HepG2 (cell line): ENCODE data around the gene SMAD7. TPM values are rescaled to one million over a fixed set of nuclear protein-coding genes. Genes with fewer than 3 reads are reported as not detected.

Experiments
- HMG20A ChIP-seq: IDR thresholded peaks from 2 replicates; pipeline ENCODE4 v1.6.1; 2016; ENCODE audit warnings: borderline replicate concordance
- HNRNPH1 ChIP-seq: fragments of 200-400 bp; formaldehyde crosslinking; optimal IDR thresholded peaks from 2 replicates; pipeline ENCODE3; 2017; ENCODE audit warnings: mild to moderate bottlenecking, low read depth, low read length
- NBN ChIP-seq: fragments of 450-650 bp; conservative IDR thresholded peaks from 2 replicates; pipeline ENCODE4 v1.6.1; 2017
- SPEN ChIP-seq: sonication (generic); formaldehyde crosslinking; IDR thresholded peaks from 2 replicates; pipeline ENCODE4 v1.5.1; 2020; ENCODE audit warnings: low read depth, mild to moderate bottlenecking, missing genetic modification reagents
- YY1 ChIP-seq: IDR thresholded peaks from 2 replicates; pipeline ENCODE4 v1.6.1; 2011; ENCODE audit warnings: low read length, low read depth, moderate library complexity, mild to moderate bottlenecking; ENCODE audit not compliant: insufficient read depth, insufficient replicate concordance
- ZKSCAN1 ChIP-seq: fragments of 150-350 bp; IDR thresholded peaks from 2 replicates; pipeline ENCODE4 v1.6.1; 2014; ENCODE audit warnings: low read length
- ZMAT3 ChIP-seq: sonication (generic); formaldehyde crosslinking; conservative IDR thresholded peaks from 2 replicates; pipeline ENCODE4 v1.7.0; 2021; ENCODE audit warnings: missing genetic modification reagents
- ZNF17 ChIP-seq: sonication (generic); formaldehyde crosslinking; IDR thresholded peaks from 2 replicates; pipeline ENCODE4 v1.5.0; 2020; ENCODE audit warnings: mild to moderate bottlenecking, missing genetic modification reagents
- ZNF224 ChIP-seq: sonication (generic); formaldehyde crosslinking; IDR thresholded peaks from 2 replicates; pipeline ENCODE4 v1.5.0; 2020; ENCODE audit warnings: mild to moderate bottlenecking, missing genetic modification reagents
- ZNF430 ChIP-seq: sonication (generic); formaldehyde crosslinking; IDR thresholded peaks from 2 replicates; pipeline ENCODE4 v1.9.0; 2021; ENCODE audit warnings: mild to moderate bottlenecking, missing genetic modification reagents
- ZNF543 ChIP-seq: sonication (generic); formaldehyde crosslinking; IDR thresholded peaks from 2 replicates; pipeline ENCODE4 v1.4.0; 2020; ENCODE audit warnings: mild to moderate bottlenecking, missing genetic modification reagents
- polyA plus RNA-seq, 8 experiments: library from polyadenylated mRNA; depleted of rRNA in 3 of 8; stranded (reverse) in 7 of 8; unstranded in 1 of 8; fragments of >200 nt; fragmentation: Illumina TruSeq in 4 of 8; extraction: Trizol in 4 of 8; gene quantifications; 2 replicates each; pipeline versions ENCODE4 v1.2.1 to v1.2.3, GENCODE V29; 2011 to 2016; ENCODE audit warnings: low read depth in 4 of 8, missing spikeins in 1 of 8, mixed read lengths in 1 of 8; ENCODE audit not compliant: insufficient read depth in 1 of 8
- total RNA-seq, 5 experiments: library from RNA; depleted of rRNA; stranded (reverse); fragments of >200 nt; fragmentation: Illumina TruSeq; extraction: Trizol; gene quantifications; 2 replicates each; pipeline ENCODE4 v1.2.3, GENCODE V29; 2016; ENCODE audit warnings: low read depth in 1 of 5
- TF ChIP-seq, protein P1 (sequence below): sonication (generic); formaldehyde crosslinking; IDR thresholded peaks from 2 replicates; pipeline ENCODE4 v1.4.0; 2020; ENCODE audit warnings: missing genetic modification reagents
- TF ChIP-seq, protein P2 (sequence below): sonication (generic); formaldehyde crosslinking; IDR thresholded peaks from 2 replicates; pipeline ENCODE4 v1.4.0; 2020; ENCODE audit warnings: missing genetic modification reagents
- TF ChIP-seq, protein P3 (sequence below): sonication (generic); formaldehyde crosslinking; IDR thresholded peaks from 2 replicates; pipeline ENCODE4 v1.5.1; 2020; ENCODE audit warnings: mild to moderate bottlenecking, missing genetic modification reagents, borderline replicate concordance
- TF ChIP-seq, protein P4 (sequence below): sonication (generic); formaldehyde crosslinking; IDR thresholded peaks from 2 replicates; pipeline ENCODE4 v1.8.1; 2023; ENCODE audit warnings: missing genetic modification reagents, mild to moderate bottlenecking, borderline replicate concordance
- TF ChIP-seq, protein P5 (sequence below): sonication (generic); formaldehyde crosslinking; IDR thresholded peaks from 2 replicates; pipeline ENCODE4 v1.5.0; 2020; ENCODE audit warnings: mild to moderate bottlenecking, low read depth, missing genetic modification reagents, borderline replicate concordance
- TF ChIP-seq, protein P6 (sequence below): sonication (generic); formaldehyde crosslinking; IDR thresholded peaks from 2 replicates; pipeline ENCODE4 v1.8.0; 2023; ENCODE audit warnings: mild to moderate bottlenecking, missing genetic modification reagents

Gene SMAD7
- total and polyA plus RNA-seq, 2 of the 13 experiments (the other 11 are each of a cell fraction or from before 2014, with no cell fraction given): 17.4 to 24.7 TPM

- TF ChIP-seq, protein P1, sequence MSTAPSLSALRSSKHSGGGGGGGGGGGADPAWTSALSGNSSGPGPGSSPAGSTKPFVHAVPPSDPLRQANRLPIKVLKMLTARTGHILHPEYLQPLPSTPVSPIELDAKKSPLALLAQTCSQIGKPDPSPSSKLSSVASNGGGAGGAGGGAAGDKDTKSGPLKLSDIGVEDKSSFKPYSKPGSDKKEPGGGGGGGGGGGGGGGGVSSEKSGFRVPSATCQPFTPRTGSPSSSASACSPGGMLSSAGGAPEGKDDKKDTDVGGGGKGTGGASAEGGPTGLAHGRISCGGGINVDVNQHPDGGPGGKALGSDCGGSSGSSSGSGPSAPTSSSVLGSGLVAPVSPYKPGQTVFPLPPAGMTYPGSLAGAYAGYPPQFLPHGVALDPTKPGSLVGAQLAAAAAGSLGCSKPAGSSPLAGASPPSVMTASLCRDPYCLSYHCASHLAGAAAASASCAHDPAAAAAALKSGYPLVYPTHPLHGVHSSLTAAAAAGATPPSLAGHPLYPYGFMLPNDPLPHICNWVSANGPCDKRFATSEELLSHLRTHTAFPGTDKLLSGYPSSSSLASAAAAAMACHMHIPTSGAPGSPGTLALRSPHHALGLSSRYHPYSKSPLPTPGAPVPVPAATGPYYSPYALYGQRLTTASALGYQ (CRISPR knock-in tag): no peak
- no peak for TF ChIP-seq SPEN (CRISPR knock-in tag)
- TF ChIP-seq, protein P2, sequence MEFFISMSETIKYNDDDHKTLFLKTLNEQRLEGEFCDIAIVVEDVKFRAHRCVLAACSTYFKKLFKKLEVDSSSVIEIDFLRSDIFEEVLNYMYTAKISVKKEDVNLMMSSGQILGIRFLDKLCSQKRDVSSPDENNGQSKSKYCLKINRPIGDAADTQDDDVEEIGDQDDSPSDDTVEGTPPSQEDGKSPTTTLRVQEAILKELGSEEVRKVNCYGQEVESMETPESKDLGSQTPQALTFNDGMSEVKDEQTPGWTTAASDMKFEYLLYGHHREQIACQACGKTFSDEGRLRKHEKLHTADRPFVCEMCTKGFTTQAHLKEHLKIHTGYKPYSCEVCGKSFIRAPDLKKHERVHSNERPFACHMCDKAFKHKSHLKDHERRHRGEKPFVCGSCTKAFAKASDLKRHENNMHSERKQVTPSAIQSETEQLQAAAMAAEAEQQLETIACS: peak; percentile 78; the same call in 1 of the 2 replicates
- TF ChIP-seq, protein P3, sequence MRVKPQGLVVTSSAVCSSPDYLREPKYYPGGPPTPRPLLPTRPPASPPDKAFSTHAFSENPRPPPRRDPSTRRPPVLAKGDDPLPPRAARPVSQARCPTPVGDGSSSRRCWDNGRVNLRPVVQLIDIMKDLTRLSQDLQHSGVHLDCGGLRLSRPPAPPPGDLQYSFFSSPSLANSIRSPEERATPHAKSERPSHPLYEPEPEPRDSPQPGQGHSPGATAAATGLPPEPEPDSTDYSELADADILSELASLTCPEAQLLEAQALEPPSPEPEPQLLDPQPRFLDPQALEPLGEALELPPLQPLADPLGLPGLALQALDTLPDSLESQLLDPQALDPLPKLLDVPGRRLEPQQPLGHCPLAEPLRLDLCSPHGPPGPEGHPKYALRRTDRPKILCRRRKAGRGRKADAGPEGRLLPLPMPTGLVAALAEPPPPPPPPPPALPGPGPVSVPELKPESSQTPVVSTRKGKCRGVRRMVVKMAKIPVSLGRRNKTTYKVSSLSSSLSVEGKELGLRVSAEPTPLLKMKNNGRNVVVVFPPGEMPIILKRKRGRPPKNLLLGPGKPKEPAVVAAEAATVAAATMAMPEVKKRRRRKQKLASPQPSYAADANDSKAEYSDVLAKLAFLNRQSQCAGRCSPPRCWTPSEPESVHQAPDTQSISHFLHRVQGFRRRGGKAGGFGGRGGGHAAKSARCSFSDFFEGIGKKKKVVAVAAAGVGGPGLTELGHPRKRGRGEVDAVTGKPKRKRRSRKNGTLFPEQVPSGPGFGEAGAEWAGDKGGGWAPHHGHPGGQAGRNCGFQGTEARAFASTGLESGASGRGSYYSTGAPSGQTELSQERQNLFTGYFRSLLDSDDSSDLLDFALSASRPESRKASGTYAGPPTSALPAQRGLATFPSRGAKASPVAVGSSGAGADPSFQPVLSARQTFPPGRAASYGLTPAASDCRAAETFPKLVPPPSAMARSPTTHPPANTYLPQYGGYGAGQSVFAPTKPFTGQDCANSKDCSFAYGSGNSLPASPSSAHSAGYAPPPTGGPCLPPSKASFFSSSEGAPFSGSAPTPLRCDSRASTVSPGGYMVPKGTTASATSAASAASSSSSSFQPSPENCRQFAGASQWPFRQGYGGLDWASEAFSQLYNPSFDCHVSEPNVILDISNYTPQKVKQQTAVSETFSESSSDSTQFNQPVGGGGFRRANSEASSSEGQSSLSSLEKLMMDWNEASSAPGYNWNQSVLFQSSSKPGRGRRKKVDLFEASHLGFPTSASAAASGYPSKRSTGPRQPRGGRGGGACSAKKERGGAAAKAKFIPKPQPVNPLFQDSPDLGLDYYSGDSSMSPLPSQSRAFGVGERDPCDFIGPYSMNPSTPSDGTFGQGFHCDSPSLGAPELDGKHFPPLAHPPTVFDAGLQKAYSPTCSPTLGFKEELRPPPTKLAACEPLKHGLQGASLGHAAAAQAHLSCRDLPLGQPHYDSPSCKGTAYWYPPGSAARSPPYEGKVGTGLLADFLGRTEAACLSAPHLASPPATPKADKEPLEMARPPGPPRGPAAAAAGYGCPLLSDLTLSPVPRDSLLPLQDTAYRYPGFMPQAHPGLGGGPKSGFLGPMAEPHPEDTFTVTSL (CRISPR knock-in tag): no peak
- TF ChIP-seq, protein P4, sequence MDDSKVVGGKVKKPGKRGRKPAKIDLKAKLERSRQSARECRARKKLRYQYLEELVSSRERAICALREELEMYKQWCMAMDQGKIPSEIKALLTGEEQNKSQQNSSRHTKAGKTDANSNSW: no peak
- no peak for TF ChIP-seq ZNF543 (CRISPR knock-in tag)
- TF ChIP-seq ZNF224 (CRISPR knock-in tag): no peak
- TF ChIP-seq NBN: no peak
- no peak for TF ChIP-seq ZNF17 (CRISPR knock-in tag)
- no peak for TF ChIP-seq HMG20A
- TF ChIP-seq ZNF430 (CRISPR knock-in tag): no peak
- TF ChIP-seq ZMAT3 (CRISPR knock-in tag): no peak
- TF ChIP-seq HNRNPH1: no peak
- TF ChIP-seq, protein P5, sequence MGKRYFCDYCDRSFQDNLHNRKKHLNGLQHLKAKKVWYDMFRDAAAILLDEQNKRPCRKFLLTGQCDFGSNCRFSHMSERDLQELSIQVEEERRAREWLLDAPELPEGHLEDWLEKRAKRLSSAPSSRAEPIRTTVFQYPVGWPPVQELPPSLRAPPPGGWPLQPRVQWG (CRISPR knock-in tag): no peak
- TF ChIP-seq, protein P6, sequence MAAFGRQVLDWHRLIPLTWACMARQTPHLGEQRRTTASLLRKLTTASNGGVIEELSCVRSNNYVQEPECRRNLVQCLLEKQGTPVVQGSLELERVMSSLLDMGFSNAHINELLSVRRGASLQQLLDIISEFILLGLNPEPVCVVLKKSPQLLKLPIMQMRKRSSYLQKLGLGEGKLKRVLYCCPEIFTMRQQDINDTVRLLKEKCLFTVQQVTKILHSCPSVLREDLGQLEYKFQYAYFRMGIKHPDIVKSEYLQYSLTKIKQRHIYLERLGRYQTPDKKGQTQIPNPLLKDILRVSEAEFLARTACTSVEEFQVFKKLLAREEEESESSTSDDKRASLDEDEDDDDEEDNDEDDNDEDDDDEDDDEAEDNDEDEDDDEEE (CRISPR knock-in tag): no peak
- TF ChIP-seq YY1: peak; percentile 11
- TF ChIP-seq ZKSCAN1: no peak
Measured at GRCh38 chr18:48975817-48976649, 25.3 kb upstream of the SMAD7 start (continued).
